NCI-H146 (cell line): Measurements from ENCODE around the gene VWA8.

Source experiments
- DNase-seq: peaks from one replicate; lab custom pipeline; 2025; lab: John Stamatoyannopoulos, UW

Gene VWA8

DNA sequence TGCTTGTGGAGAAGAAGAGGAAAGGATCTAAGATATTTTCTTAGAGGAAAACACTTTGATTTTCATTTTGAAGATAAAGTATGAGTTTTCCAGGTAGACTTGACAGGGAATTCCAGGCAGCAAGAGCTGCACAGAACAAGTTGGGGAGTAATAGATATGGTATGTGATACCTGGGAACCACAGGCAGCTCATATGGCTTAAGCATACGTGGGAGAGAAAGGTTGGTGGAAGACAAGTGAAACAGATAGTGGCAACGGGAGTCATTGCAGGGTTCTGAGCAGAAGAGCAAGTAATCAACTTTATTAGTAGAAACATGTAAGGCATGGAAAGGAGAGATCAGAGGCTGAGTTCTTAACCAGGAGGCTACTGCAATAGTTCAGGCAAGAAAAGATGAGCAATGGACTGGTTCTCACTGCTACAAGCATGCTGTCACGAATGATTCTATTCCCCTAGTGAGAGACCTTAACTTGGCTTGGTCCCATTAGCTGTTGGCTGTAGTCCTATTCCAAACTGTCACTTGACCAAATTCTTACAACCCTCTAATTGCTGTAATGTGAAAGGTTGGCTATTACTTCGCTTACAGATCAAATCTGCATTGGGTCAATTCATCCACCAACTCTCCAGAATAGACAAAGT lies 217.9 kb downstream of the VWA8 start:
- DNase-seq, result no peak

DNA sequence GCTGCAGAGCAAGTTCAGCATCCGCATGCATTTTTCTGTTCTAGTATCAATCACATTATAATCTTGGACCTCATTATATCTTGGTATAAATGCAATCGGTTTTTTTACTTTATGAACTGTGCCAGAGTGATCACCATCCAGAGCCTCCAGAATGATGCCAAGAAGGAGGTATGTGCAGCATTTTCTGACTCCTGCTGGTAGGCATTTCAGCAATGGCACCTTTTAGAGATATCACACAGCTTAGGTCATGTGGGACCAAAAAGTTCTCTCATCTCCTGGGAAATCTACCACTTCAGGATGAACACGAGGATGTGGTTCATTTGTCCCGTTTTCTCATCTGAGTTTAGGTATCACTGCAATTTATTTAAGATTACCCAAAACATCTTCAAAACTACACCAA lies 220.4 kb downstream of the VWA8 start:
- DNase-seq, result no peak

DNA sequence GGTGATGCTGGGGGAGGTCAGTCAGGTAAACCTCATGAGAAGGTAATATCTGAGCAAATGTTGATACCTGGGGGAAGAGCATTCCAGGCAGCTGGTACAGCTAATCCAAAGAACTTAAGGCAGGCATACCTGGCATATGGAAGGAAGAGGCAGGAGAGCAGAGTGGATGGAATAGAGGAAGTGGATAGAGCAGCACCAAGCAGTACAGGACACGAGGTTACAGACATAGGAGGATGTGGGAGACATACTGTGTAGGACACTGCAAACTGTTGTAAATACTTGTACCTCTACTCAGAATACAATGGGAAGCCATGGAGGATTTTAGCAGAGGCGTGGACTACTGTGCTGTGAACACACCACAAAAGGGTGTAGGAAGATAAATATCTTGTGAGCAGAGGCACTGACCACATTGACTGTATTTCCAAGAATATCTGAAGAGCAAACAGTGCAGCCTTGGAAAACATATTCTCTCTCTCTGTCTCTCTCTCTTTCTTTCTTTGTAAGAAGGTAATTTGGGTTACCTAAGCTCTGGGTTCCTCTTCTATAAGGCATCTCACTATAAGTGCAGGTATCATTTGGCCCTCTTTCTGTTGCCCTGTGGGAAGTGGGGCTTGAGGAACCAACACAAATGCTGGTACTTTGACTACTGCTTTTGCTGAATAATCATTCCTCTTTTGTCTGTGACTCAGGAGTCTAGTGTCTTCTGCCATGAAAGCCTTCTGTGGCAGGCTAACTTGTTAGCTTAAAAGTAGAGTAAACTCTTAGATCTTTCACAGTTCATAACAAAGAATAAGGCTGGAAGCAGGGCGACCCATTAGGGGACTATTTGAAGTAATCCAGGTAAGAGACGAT lies 238.0 kb downstream of the VWA8 start:
- DNase-seq, result no peak

DNA sequence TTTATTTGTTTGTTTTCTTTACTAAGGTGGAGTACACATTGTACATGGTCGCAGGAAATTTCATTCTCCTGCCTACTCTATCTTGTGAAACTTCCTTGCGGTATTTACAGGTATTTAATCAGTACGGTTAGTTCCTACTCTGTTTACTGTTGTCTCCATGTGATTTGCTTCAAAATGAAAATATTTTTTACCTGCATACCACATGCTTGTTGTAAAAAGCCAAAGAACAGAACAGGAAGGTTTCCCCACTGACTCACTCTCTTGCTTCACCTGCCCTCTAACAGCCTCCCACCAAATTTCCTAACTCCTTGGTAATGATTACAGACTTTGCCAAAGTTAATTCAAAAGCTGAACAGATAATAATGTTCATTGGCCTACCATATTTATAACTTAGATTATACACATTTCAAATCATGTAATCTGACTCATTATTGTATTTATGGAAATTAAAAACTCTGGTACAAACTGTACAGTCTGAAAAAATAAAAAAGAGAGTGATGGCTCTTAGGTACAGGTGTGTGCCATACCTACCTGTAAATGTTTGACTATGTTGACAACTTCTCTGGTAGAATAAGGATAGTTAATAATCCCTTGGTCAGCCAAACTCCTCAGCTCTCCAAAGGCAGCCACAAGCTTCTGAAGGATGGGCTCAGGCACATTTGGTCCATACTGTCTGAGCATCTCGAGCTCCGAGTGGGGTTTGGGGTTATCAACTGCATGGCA lies 239.9 kb downstream of the VWA8 start:
- DNase-seq, result no peak

DNA sequence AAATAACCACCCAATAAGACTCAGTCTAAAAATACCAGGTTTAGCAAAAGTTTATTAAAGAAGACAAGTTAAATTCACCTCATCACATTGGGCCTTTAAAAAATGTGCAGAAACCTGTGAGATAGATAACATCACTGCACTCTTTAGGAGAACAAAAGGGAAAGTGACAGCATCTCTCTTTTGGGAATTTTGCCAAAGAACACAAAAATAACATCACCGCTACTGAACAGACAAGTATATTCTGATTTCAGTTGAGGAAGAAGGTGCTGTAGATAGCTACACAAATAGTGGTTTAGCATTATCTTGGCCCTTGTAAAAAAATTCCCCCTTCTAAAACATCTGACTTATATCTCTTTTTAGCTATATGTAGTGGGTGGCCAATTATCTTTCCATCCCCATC lies 244.7 kb downstream of the VWA8 start:
- DNase-seq, result no peak

DNA sequence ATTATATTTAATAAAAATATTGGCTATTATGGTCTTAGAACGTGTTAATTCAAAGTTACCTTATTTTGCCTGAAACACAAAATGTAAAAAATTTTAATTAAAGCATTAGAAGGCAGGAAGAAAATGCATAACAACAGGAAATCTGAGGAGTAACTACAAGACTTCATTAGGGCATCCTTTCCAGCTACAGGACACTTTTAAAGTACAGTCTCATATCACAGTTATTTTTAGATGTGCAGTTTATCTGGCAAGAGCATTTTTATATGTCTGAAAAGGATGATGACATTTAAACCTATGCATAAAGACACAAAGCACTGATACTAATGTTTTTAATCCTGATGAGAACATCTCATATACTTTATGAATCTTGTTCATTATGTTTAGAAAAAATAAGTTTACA lies 247.5 kb downstream of the VWA8 start:
- no peak for DNase-seq

DNA sequence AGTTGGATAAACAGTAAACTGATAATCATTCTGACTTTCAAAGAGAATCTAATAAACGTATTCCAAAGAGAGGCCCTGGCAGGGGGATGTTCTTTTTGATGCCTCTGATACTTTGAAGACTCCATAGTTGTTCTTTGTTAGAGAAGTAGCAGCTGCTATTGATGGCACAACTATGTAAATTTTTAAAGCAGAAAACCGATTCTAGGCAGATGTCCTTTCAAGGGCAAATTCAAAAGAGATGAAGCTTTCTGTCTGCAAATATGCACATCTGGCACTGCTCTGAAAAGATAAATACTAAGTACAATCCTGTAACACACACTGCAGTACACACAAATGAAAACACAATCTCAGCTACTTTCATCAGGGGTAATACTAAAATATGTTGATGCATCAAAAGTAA lies 250.1 kb downstream of the VWA8 start:
- DNase-seq, result no peak

DNA sequence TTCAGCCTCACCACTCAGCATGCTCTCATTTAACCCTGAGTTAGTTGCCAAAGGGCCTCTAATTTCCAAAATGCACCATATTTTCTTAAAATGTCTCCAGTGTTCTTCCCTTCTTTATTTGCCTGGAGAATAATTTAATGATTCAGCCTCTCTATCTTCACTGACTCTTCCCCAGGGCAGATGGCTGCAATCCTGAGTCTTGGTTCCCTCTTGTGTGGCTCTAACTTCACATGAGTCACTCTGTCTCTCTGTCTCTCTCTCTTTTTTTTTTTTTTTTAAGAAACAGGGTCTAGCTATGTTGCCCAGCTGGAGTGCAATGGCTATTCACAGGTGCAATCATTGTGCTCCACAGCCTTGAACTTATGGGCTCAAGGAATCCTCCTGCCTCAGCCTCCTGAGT lies 251.4 kb downstream of the VWA8 start:
- DNase-seq, result no peak

DNA sequence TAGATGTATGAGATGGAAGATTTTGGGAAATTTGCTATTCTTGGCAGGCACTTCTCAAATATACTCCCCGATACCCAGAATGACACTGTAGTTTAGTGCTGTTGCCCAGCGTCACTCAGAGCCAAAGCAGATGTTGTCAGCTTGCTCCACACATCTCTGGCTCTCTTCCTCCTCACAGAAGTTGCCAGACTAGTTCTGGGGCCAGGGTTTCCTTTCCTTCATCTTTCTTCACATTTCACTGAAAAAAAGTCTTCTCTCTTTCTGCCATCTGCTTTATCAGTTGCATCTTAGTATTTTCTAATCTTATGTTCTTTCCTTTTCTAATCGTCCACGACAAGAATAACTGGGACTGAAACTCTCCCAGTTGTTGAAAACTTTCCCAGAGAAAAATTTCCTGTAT lies 252.2 kb downstream of the VWA8 start:
- no peak for DNase-seq

DNA sequence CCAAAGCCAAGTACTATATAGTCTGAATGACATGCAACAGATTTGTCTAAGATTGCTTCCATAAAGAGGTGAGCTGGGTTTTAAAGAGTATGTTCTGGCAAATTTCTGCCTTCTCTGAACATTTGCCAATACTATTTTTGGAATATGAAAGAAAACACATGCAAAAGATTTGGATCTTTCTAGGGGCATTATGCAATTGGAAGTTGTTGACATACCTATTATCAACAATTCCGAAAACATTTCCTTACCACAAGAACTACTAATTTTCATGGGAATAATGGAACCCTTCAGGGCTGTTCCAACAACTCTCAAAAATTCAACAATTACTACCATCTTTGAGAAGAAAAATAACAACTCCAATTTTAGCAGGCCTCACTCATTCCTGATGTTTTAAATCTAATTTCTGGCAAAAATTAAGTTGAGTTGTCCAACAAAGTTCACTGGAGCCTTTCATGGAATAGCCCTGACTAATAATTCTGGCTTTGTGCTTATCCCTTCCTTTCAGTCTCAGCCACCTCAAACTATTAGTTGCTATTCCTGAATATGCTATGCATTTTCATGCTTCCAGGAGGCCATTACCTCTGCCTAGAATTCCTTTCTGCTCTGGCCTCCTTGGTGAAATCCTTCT lies 253.6 kb downstream of the VWA8 start:
- DNase-seq, result no peak

DNA sequence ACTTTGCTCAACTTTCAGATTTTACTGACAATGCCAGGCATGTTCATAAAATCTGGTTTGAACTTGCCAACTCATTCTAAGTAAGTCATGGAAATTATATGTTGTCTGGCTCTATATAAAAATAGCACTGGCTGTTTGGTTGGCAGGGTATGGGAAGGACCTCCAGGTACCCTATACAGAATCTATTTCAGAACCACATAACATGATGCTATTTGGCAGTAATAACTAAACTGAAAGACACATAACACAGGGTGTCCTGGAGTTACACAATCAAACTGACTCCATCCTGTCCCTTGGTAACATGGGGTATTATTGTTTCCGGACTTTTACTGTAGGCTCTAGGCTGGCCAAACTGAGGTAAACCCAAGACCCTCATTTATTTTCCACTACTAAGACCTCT lies 254.8 kb downstream of the VWA8 start:
- DNase-seq, result no peak

DNA sequence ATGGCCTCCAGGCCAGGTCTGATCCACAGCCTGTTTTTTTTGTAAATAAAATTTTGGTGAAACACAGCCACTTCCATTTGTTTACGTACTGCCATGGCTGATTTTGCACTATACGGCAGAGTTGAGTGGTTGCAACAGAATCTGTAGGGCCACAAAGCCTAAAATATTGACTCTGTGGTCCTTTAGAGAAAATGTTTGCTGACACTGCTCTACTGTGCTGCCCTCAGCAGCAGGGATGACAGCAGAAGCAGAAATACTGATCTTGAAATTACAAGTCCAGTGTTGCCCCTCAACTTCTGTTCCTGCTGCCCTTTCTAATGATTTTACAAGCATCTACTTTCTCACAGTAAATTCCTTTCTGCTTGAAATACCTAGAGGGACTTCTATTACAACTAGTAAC lies 258.4 kb downstream of the VWA8 start:
- DNase-seq, result no peak

DNA sequence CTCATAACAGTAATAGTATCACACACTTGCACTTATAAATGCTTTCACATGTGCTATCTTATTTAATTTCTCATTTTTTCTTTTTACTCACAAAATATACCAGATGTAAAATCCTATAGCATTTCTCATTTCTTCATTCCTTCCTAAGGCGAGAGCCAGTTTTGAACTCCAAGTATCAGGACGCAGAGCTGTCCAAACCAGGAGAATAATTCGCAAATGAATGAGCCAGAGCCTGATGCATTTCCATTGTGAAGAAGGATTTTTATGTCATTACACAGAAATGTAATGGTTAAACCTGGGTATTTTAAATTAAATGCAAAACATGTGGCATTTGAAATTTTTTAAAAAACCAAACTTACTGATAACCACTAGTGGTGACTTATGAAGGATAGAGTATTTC lies 259.2 kb downstream of the VWA8 start:
- no peak for DNase-seq

DNA sequence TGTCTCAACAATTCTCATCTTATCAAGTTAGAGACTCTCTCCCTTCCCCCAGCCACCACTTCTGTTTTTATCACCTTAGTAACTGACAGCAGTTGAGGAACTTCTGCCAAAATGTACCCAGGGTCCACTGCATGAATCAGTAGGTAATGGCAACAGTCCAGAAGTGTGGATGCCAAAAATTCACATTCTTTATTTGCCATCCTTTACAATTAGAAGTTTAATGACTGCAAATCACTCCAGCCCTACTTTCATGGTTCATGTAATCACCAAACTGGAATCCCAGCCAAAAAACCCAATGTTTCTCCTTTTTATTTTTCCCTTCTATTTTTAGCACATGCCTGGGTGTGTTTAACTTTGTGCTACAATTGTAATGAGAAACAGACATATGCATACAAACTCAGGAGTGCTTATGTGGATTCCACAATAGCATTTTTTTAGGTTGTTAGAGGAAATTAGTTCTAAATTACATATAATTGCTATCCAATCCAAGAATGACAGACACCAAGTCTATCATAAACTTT lies 260.1 kb downstream of the VWA8 start:
- DNase-seq, result no peak

DNA sequence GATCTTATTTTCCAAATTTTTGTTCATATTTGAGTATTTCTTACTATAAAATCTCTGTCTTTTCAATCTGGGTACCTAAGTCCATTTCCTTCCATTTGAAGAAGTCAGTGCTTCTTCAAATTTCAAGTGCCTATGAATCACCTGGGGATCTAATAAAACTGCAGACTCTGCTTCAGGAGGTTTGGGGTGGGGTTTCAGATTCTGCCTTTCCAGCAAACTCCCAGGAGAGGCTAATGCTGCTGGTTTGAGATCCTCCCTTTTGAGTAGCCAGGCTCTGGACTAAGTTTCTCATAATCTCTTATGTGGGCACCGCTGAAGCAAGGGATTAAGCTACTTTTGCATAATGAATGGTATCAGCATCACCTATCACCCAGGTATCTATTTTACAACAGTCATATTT lies 261.1 kb downstream of the VWA8 start:
- DNase-seq, result no peak

DNA sequence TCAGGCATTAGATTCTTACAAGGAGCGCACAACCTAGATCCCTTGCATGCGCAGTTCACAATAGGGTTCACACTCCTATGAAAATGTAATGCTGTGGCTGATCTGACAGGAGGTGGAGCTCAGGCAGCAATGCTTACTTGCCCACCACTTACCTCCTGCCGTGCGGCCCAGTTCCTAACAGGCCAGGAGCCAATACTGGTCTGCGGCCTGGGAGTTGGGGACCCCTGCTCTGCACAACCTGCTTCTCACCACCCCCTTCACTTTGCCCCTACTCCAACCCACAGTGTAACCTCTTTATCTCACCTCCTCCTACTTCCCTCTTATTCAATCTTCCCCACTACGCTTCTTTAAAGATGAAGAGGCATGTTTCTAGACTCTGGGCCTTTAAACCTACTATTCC lies 263.3 kb downstream of the VWA8 start:
- no peak for DNase-seq

DNA sequence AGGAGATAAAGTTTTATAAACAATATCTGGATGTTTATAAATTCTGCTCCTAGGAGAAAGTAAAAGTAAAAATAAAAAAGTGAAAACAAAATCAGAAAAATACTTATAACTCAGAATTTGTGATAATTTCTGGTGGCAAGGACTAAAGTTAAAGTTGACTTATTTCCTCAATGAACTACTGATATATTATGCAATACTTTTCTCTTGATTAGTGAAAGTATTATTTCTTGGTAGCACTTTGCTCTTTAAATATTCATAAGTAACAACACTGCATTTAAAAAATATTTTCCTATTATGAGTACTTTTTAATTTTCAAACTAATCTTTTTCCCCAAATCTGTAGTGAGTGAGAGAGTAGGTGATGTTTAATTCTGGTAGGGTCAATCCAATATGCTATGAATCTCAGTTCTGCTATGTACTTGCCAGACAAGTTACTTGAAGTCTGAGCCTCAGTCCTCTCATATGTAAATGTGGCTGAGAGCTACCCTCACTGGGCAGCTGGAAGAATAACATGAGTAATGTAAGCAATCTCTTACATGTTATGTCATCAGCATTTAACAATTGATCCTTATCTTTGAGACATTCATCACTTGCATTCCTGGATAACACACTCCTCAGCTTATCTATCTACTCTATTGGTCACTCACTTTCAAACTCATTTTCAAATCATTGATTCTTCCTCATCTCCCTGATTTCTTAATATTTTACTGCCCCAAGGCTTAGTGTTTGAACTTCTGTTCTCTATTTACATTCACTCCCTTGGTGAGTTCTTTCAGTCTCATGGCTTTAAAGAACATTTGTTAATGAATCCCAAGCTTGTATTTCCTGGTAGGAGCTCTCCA lies 264.5 kb downstream of the VWA8 start:
- no peak for DNase-seq

DNA sequence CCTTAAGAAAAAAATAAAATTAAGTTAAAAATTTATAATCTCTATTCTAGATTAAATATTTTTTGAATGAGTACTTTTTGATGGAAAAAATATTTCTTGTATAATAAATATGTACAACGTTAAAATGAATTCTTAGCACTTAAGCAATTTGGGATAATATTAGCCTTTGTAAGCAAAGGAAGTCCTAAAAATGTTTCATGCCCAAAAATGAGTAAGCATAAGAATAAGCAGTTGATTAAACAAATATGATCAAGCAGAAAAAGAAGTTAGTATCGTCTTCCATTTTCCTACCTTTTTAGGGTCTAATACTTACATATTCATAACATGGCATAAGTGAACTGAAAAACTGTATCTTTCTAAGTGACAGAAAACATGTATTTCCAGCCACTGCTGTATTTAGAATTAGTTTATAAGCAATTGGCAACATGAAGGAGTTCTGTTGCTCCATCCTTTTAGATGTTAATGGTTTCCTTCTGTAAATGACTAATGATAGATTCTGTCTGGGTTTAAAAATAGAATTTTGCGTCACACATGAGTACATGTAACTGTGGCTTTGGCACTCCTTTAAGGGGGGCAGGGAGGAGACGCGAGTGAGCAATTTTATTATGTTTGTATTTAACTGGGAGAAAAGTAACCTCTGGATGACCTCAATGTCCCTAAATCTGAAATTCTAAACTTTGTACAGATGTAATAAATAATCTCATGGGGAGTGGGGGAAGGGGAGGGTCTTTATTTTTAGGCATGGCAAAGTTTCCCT lies 266.2 kb downstream of the VWA8 start:
- no peak for DNase-seq

DNA sequence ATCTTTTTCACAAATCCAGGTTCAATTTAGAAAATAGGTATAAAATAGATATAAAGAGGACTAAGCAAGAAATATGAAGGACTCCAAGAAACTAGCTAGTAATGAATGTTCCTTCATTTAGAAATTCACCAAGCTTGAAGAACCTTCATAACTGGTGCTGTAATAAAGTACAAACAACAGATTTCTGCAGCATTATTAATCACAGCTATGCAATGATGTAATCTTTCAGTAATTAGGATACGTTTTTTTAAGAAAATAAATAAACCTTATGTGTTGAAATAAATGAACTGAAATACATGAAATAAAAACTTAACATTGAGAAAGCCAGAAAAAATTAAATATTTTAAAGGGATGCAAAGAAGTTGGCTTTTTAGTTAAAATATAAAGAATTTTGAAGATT lies 267.5 kb downstream of the VWA8 start:
- DNase-seq, result no peak

DNA sequence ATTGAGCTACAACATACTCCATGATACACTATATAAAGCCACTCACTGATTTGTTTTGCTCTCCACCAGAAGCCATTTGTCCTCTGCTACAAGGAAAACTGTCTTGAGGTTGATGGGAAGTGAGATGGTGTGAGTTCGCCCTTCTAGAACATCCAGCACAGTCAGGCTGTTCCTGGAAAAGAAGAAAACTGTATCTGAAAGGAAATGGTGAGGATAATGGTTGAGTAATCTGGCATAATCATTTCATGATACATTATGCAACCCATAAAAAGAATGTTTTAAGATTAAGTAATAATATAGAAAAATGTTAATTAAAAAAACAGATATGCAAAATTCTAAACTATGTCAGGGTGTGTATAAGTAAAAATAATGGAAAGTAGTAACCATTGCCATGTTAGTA lies 269.6 kb downstream of the VWA8 start:
- DNase-seq, result no peak

DNA sequence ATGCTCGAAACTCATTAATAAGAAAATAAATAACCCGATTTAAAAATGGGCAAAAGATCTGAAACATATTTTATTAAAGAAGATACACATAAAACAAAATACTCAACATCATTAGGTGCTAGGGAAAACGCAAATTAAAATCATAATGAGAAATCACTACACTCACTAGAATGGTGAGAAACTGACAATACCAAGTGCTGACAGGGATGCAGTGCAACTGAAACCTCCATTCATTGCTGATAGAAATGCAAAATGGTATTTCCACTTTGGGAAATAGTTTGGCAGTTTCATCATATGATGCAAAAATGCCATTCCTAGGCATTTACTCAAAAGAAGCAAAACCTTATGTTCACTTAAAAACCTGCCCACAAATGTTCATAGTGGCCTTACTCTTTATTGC lies 278.1 kb downstream of the VWA8 start:
- DNase-seq, result no peak
